MCF 10A (cell line): ENCODE results near the gene SLC6A19. TPM values are rescaled to one million over a fixed set of nuclear protein-coding genes. Genes with fewer than 3 reads are reported as not detected.

Source experiments
- BruUV-seq: library from RNA; stranded (reverse); fragments of 400-500 nt; replicated peaks from 2 replicates; lab custom pipeline; 2021; lab: Mats Ljungman, UMichigan
- CTCF ChIA-PET: fragments of 300-600 bp; sonication (Branson Sonifier 250); formaldehyde crosslinking; extraction: SDS; loops from one replicate; lab custom pipeline; 2021; ENCODE audit warnings: antibody characterized with exemption, inconsistent platforms; lab: Yijun Ruan, JAX
- POLR2A ChIA-PET: fragments of 300-600, 350-650 bp; sonication (Branson Sonifier 250); formaldehyde crosslinking; extraction: SDS; loops from one replicate; lab custom pipeline; 2020; ENCODE audit warnings: antibody characterized with exemption, inconsistent platforms; lab: Yijun Ruan, JAX
- DNase-seq: peaks from one replicate; pipeline ENCODE4 v3.0.0-alpha.2; 2018; ENCODE audit not compliant: unreplicated experiment
- H3K27ac Mint-ChIP-seq: one replicate; pipeline ENCODE4 v1.8.0; 2022; ENCODE audit warnings: mild to moderate bottlenecking, low read depth, mixed read lengths; ENCODE audit not compliant: unreplicated experiment
- H3K27me3 Mint-ChIP-seq: one replicate; pipeline ENCODE4 v1.8.0; 2022; ENCODE audit warnings: mixed read lengths; ENCODE audit not compliant: insufficient read depth, unreplicated experiment
- H3K36me3 Mint-ChIP-seq: one replicate; pipeline ENCODE4 v1.8.0; 2022; ENCODE audit warnings: mild to moderate bottlenecking, moderate library complexity, mixed read lengths; ENCODE audit not compliant: insufficient read depth, unreplicated experiment
- H3K4me1 Mint-ChIP-seq: one replicate; pipeline ENCODE4 v1.8.0; 2022; ENCODE audit warnings: mixed read lengths; ENCODE audit not compliant: insufficient read depth, unreplicated experiment
- H3K4me3 Mint-ChIP-seq: one replicate; pipeline ENCODE4 v1.8.0; 2022; ENCODE audit warnings: mild to moderate bottlenecking, moderate library complexity, mixed read lengths; ENCODE audit not compliant: unreplicated experiment
- H3K9me3 Mint-ChIP-seq: one replicate; pipeline ENCODE4 v1.8.0; 2022; ENCODE audit warnings: mixed read lengths; ENCODE audit not compliant: unreplicated experiment
- CTCF ChIP-seq: fragments of 200-600 bp; IDR thresholded peaks from one replicate; pipeline ENCODE4 v1.8.0; 2022; ENCODE audit warnings: antibody characterized with exemption, mild to moderate bottlenecking; ENCODE audit not compliant: unreplicated experiment
- intact Hi-C: fragments of 100-400 bp; cut with micrococcal nuclease; formaldehyde crosslinking; loops from 2 replicates; pipeline ENCODE4 v1.14.1; 2022
- total RNA-seq: library from RNA; stranded (reverse); gene quantifications from 2 replicates; pipeline ENCODE4 v1.2.3, GENCODE V29; 2022

Gene SLC6A19
- total RNA-seq, 1 experiment from 2014 or later = not detected

GRCh38 chr5:1171340-1171941, 30.0 kb upstream of the SLC6A19 start:
- H3K27me3 Mint-ChIP-seq = peaks cover 12% of the 10 kb centered on the region
- no peak overlapping the region for H3K27ac Mint-ChIP-seq
- no TSS peak for BruUV-seq
- ChIA-PET CTCF (interaction anchor here (0.6 kb wide), 2 partner anchors 14 to 694 kb away, joined by 3 read pairs; no protein-coding TSS in a partner anchor), POLR2A (no interaction called here)
- H3K4me3 Mint-ChIP-seq = no peak overlapping the region
- no peaks in the 10 kb centered on the region for H3K9me3 Mint-ChIP-seq
- peak; percentile 62 for DNase-seq
- H3K4me1 Mint-ChIP-seq = peaks cover 6% of the 10 kb centered on the region
- no peaks in the 10 kb centered on the region for H3K36me3 Mint-ChIP-seq
- TF ChIP-seq CTCF = no peak
- intact Hi-C loops = no loop called here

GRCh38 chr5:1172007-1172581, 29.3 kb upstream of the SLC6A19 start:
- H3K4me3 Mint-ChIP-seq = no peak overlapping the region
- H3K36me3 Mint-ChIP-seq = no peaks in the 10 kb centered on the region
- no peak overlapping the region for H3K27ac Mint-ChIP-seq
- BruUV-seq = no TSS peak
- no peak for DNase-seq
- TF ChIP-seq CTCF = no peak
- H3K27me3 Mint-ChIP-seq = peaks cover 12% of the 10 kb centered on the region
- H3K4me1 Mint-ChIP-seq = peaks cover 6% of the 10 kb centered on the region
- H3K9me3 Mint-ChIP-seq = no peaks in the 10 kb centered on the region
- ChIA-PET CTCF (interaction anchor here (0.6 to 3.8 kb wide), 4 partner anchors 13 to 695 kb away, joined by 3 to 34 read pairs (median 4); no protein-coding TSS in a partner anchor), POLR2A (interaction anchor here (1.3 kb wide), 1 partner anchor 10 kb away, joined by 5 read pairs; no protein-coding TSS in a partner anchor)
- intact Hi-C loops = no loop called here

- Mint-ChIP-seq H3K27me3 (peaks cover 12% of the 10 kb centered on the region), H3K9me3 (no peaks in the 10 kb centered on the region), H3K4me1 (peaks cover 5% of the 10 kb centered on the region), H3K27ac (no peak overlapping the region), H3K36me3 (no peaks in the 10 kb centered on the region), H3K4me3 (no peak overlapping the region)
- ChIA-PET CTCF (interaction anchor here (0.6 to 3.8 kb wide), 7 partner anchors 235 to 480 kb away, joined by 3 to 34 read pairs (median 3); no protein-coding TSS in a partner anchor), POLR2A (interaction anchor here (0.6 to 1.3 kb wide), 4 partner anchors 11 to 833 kb away, joined by 3 to 5 read pairs (median 3); no protein-coding TSS in a partner anchor)
- intact Hi-C loops = no loop called here
- no peak for TF ChIP-seq CTCF
- no TSS peak for BruUV-seq
- no peak for DNase-seq
Observed at GRCh38 chr5:1172670-1173404, 28.6 kb upstream of the SLC6A19 start.
